Fibroblast of the aortic adventitia (primary cell): Measurements from ENCODE around the gene ACAD11. TPM values are rescaled to one million over a fixed set of nuclear protein-coding genes. Genes with fewer than 3 reads are reported as not detected.

Source experiments
- DNase-seq: peaks from one replicate; pipeline ENCODE4 v3.0.0-alpha.2; 2010; ENCODE audit warnings: low read depth
- H3K4me3 ChIP-seq: 2 replicates; pipeline ENCODE4 v1.5.1; 2011; ENCODE audit warnings: low read depth, mild to moderate bottlenecking, control low read depth, low read length, moderate library complexity
- CTCF ChIP-seq: IDR thresholded peaks from 2 replicates; pipeline ENCODE4 v1.5.1; 2011; ENCODE audit warnings: mild to moderate bottlenecking, low read length, control low read depth, inconsistent platforms; ENCODE audit not compliant: insufficient read depth
- total RNA-seq: library from RNA; depleted of rRNA; stranded (reverse); fragments of >200 nt; gene quantifications from 2 replicates; pipeline ENCODE4 v1.2.3, GENCODE V29; 2012; ENCODE audit warnings: low replicate concordance

ACAD11 gene
- total RNA-seq, 1 donor = 37.8 TPM

GRCh38 chr3:132519914-132520313, 139.7 kb downstream of the ACAD11 start:
- no peak for TF ChIP-seq CTCF
- DNase-seq = no peak
- H3K4me3 ChIP-seq = no peak overlapping the region

- H3K4me3 ChIP-seq = no peak overlapping the region
- no peak for TF ChIP-seq CTCF
- DNase-seq = no peak
Observed at GRCh38 chr3:132517311-132517710, 142.3 kb downstream of the ACAD11 start.

- no peak for DNase-seq
- no peak overlapping the region for H3K4me3 ChIP-seq
- TF ChIP-seq CTCF = no peak
Observed at GRCh38 chr3:132513057-132513456, 146.6 kb downstream of the ACAD11 start.

GRCh38 chr3:132509506-132509905, 150.1 kb downstream of the ACAD11 start:
- no peak for TF ChIP-seq CTCF
- no peak overlapping the region for H3K4me3 ChIP-seq
- no peak for DNase-seq

GRCh38 chr3:132509096-132509495, 150.5 kb downstream of the ACAD11 start:
- no peak for DNase-seq
- TF ChIP-seq CTCF = no peak
- H3K4me3 ChIP-seq = no peak overlapping the region

Other genes with a start within 250 kb of the ACAD11 start
- 125 and 157 TPM in 2 replicates for gene DNAJC13, start 242.3 kb downstream of the ACAD11 start, total RNA-seq
- 11.4 and 175 TPM in 2 replicates for gene ACKR4, start 62.5 kb downstream of the ACAD11 start, total RNA-seq
- gene UBA5, start 520 bp upstream of the ACAD11 start, total RNA-seq = 39.5 and 120 TPM in 2 replicates
- gene NPHP3, start 62.6 kb upstream of the ACAD11 start, total RNA-seq = 33.2 and 48.9 TPM in 2 replicates